ENCODE results near the gene ACSL1.

The ACSL1 gene

GRCh38 chr4:184712322-184712721 is 113.4 kb downstream of the ACSL1 start:
- no peak for FAIRE-seq

DNA sequence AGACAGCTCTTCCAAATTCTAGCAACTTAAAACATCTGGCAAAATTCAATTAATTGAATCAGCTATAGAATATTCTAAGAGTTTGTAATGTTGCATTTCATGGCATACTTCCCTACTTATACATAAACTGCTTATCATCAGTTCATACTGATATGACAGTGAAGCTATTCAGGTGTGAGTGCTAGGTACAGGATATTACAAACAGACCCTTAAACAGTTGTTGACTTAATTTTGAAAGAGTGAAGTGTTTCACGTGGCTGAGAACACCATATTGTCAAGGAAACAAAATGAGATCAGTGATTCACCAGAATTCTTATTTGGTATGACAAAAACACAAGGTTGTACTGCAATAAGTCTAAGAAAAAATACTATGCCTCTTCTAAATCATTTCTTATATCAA is 119.3 kb downstream of the ACSL1 start:
- FAIRE-seq = no peak

DNA sequence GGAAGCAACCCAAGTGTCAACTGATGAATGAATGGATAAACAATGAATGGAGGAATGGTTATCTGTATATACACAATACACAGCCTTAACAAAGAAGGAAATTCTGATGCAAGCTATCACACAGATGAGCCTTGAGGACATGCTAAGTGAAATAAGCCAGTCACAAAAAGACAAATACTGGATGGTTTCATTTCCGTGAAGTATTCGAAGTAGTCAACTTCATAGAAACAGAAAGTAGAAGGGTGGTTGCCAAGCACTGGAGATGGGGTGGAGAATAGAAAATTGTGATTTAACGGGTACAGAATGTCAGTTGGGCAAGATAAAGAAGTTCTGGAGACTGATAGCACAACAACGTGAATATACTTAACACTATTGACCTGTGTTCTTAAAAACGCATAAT is 120.1 kb downstream of the ACSL1 start:
- FAIRE-seq = no peak
